Breast epithelium (tissue), 4 donors: ENCODE data around the gene SNRNP200. TPM values are rescaled to one million over a fixed set of nuclear protein-coding genes. Genes with fewer than 3 reads are reported as not detected.
A peak's percentile ranks its signal among the peaks of the same experiment; 100 is the strongest.

Source experiments
- DNase-seq, 2 donors: peaks; one replicate each; pipeline ENCODE4 v3.0.0-alpha.2; 2019; ENCODE audit warnings: low spot score in 2 of 2
- H3K27ac ChIP-seq, 2 donors: fragments of 200-600 bp; sonication (generic) in 1 of 2; one replicate each; pipeline ENCODE4 v1.5.1; 2016 to 2019; ENCODE audit warnings: mild to moderate bottlenecking in 1 of 2
- H3K27me3 ChIP-seq, 2 donors: fragments of 200-600 bp; sonication (generic) in 1 of 2; one replicate each; pipeline versions ENCODE4 v1.5.1 to v1.6.0; 2017 to 2019; ENCODE audit warnings: control low read depth in 1 of 2, mild to moderate bottlenecking in 1 of 2
- H3K36me3 ChIP-seq: fragments of 200-600 bp; one replicate; pipeline ENCODE4 v1.5.1; 2019
- H3K4me1 ChIP-seq, 2 donors: fragments of 200-600 bp; sonication (generic); one replicate each; pipeline ENCODE4 v1.5.1; 2016 to 2019; ENCODE audit warnings: control low read depth in 1 of 2
- H3K4me3 ChIP-seq, 3 donors: fragments of 200-600 bp; sonication (generic); 1 replicate in 2 of 3; 2 replicates in 1 of 3; pipeline ENCODE4 v1.5.1; 2016 to 2019; ENCODE audit warnings: mild to moderate bottlenecking in 3 of 3, moderate library complexity in 2 of 3
- H3K9me3 ChIP-seq, 2 donors: fragments of 200-600 bp; sonication (generic) in 1 of 2; one replicate each; pipeline ENCODE4 v1.5.1; 2016 to 2019; ENCODE audit warnings: control low read depth in 1 of 2
- POLR2A ChIP-seq: fragments of 450-650 bp; IDR thresholded peaks from one replicate; pipeline ENCODE4 v1.6.1; 2016; ENCODE audit warnings: antibody characterized with exemption, mild to moderate bottlenecking, moderate library complexity
- POLR2AphosphoS5 ChIP-seq, 3 donors: sonication (generic); formaldehyde crosslinking; IDR thresholded peaks; one replicate each; pipeline ENCODE4 v1.6.1; 2017; ENCODE audit warnings: antibody characterized with exemption in 3 of 3
- intact Hi-C: fragments of 100-400 bp; cut with DNase I; formaldehyde crosslinking; loops from one replicate; pipeline ENCODE4 v1.15.1; 2023; ENCODE audit warnings: low total_unique reads
- total RNA-seq, 3 donors: library from RNA; depleted of rRNA; stranded (reverse); fragments of >200 nt; gene quantifications; one replicate each; pipeline ENCODE4 v1.1.0, GENCODE V29; 2016
- TF ChIP-seq, protein P1 (sequence below), 3 donors: fragments of 450-650 bp; IDR thresholded peaks; one replicate each; pipeline ENCODE4 v1.5.1; 2016 to 2017; ENCODE audit warnings: antibody characterized with exemption in 3 of 3, mild to moderate bottlenecking in 3 of 3, moderate library complexity in 3 of 3

SNRNP200 gene
- total RNA-seq, 3 donors from 2014 or later, result 99.4 to 111 (median 109) TPM

DNA sequence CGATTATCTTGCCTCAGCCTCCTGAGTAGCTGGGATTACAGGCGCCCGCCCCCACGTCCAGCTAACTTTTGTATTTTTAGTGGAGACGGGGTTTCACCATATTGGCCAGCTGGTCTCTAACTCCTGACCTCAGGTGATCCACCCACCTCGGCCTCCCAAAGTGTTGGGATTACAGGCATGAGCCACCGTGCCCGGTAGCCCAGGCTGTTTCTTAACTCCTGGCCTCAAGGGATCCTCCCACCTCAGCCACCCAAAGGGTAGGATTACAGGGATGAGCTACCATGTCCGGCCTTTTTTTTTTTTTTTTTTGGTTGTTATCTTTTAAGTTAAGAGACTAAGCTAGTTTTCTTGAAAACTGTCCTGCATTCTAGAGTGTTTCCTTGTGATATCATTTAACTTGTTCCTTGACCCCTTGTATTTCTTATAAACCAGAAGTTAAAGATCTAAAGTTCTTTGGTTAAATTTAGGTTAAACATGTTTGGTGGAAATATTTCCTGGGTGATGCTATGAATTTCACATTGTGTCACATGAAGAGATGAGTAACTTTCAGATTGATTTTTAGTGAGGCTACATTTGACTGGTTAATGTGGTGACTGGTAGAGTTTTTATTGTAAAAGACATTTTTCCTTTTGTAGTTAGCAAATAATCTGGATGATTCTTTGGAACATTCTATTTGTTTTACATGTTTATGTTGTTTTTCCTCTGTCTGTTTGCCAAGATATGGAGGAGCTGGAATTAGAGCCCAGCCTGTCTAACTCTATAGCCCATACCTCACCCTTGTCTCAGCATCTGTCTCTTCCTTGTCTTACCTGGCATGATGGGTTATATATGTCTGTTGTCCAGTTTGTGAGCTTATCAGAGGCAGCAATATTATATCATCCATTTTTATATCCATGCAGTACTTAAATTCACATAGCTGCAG is 35.4 kb upstream of the SNRNP200 start:
- Histone ChIP-seq H3K4me1 (no peaks in the 10 kb centered on the region), H3K36me3 (no peaks in the 10 kb centered on the region), H3K27ac (no peak overlapping the region), H3K4me3 (no peak overlapping the region), H3K27me3 (no peaks in the 10 kb centered on the region), H3K9me3 (no peaks in the 10 kb centered on the region)
- intact Hi-C loops, result no loop called here
- no peak for DNase-seq
- no peak for TF ChIP-seq POLR2AphosphoS5 (IDR thresholded peaks at IDR 0.05)

DNA sequence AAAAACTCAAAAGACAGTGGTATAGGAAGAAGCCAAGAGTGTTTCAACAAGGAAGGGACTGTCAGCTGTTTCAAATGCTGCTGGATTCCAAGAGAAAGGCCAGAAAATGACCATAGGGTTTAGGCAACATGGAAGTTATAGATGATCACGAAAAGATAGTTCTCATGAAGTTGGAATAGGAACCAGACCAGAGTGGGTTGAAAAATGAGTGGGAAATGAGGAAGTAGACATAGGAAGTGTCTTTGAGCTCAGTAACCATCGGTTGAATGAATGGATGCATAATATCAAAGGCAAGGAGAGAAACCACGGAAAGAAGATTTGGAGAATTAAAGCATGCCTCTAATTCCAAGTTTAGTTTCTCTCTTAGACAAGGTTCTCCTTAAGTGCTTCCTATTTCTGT is 31.5 kb upstream of the SNRNP200 start:
- no peak overlapping the region for H3K4me3 ChIP-seq
- DNase-seq, result no peak
- no peaks in the 10 kb centered on the region for H3K9me3 ChIP-seq
- intact Hi-C loops, result no loop called here
- no peak overlapping the region for H3K27ac ChIP-seq
- no peak for TF ChIP-seq POLR2AphosphoS5 (IDR thresholded peaks at IDR 0.05)
- TF ChIP-seq, protein P1, sequence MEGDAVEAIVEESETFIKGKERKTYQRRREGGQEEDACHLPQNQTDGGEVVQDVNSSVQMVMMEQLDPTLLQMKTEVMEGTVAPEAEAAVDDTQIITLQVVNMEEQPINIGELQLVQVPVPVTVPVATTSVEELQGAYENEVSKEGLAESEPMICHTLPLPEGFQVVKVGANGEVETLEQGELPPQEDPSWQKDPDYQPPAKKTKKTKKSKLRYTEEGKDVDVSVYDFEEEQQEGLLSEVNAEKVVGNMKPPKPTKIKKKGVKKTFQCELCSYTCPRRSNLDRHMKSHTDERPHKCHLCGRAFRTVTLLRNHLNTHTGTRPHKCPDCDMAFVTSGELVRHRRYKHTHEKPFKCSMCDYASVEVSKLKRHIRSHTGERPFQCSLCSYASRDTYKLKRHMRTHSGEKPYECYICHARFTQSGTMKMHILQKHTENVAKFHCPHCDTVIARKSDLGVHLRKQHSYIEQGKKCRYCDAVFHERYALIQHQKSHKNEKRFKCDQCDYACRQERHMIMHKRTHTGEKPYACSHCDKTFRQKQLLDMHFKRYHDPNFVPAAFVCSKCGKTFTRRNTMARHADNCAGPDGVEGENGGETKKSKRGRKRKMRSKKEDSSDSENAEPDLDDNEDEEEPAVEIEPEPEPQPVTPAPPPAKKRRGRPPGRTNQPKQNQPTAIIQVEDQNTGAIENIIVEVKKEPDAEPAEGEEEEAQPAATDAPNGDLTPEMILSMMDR (IDR thresholded peaks at IDR 0.05), result no peak
- TF ChIP-seq POLR2A, result no peak
- no peaks in the 10 kb centered on the region for H3K36me3 ChIP-seq
- H3K27me3 ChIP-seq, result no peaks in the 10 kb centered on the region
- H3K4me1 ChIP-seq, result no peaks in the 10 kb centered on the region

DNA sequence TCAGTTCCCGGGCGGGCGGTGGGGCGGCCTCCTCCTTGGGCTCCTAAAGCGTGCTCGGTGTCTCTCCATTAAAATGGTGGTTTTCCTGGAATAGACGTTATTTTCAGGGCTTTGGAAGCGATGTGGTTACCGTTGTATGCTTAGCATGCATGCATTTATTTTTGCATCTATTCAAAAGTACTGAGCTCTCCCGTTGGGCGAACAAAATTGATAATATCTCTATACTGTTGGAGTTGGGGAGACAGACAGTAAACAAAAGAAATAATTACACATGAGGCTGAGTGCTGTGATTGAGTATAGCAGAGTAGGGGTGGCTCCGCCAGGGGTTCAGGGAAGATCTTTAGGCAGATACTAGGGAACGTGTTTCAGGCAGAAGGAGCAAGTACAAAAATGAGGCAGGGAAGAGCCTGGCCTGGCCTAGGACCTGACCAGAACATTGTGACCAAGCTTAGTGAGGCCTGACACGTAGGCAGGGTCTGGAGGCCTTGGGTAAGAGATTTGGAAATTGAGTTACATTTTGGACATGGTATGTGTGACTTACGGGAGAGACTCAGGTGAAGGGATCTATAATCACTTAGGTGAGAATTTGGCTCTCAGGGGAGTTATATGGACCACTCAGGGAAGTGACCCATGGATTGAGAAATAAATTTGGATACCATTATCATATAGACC is 30.9 kb upstream of the SNRNP200 start:
- Histone ChIP-seq H3K27me3 (no peaks in the 10 kb centered on the region), H3K36me3 (no peaks in the 10 kb centered on the region), H3K4me1 (no peaks in the 10 kb centered on the region), H3K27ac (peak overlapping the region; percentile 88 to 94), H3K9me3 (no peaks in the 10 kb centered on the region), H3K4me3 (peak overlapping the region; percentile 65 to 79 (median 76))
- no peak for DNase-seq
- TF ChIP-seq, protein P1 (IDR thresholded peaks at IDR 0.05), result no peak
- TF ChIP-seq POLR2A (no peak), POLR2AphosphoS5 (IDR thresholded peaks at IDR 0.05) (no peak)
- intact Hi-C loops, result no loop called here

DNA sequence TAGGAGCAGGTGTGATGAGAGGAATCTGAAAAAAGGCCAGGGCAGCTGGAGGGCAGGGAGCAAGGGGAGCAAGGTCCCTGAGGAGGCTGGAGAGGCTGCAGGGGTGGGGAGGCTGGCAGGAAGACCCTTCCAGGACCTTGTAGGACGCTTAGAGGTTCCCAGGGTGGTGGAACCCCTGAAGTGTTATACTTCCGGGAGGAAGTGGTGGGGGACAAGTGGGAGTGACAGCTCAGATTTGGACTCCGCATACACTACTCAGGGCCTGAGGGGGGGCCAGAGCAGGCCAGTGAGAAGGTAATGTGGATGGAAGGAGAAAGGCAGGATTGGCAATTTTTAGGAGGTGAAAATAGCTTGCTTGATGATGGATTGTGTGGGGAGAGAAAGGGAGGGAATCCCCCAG is 28.4 kb upstream of the SNRNP200 start:
- Histone ChIP-seq H3K36me3 (no peaks in the 10 kb centered on the region), H3K9me3 (no peaks in the 10 kb centered on the region), H3K4me1 (peaks cover 0 to 3% of the 10 kb centered on the region in 2 donors), H3K27ac (peak overlapping the region in 1 of 2 donors; percentile 23), H3K27me3 (no peaks in the 10 kb centered on the region), H3K4me3 (no peak overlapping the region)
- DNase-seq, result no peak
- no peak for TF ChIP-seq POLR2A
- TF ChIP-seq POLR2AphosphoS5 (IDR thresholded peaks at IDR 0.05), result no peak
- TF ChIP-seq, protein P1 (IDR thresholded peaks at IDR 0.05), result no peak
- intact Hi-C loops, result no loop called here

DNA sequence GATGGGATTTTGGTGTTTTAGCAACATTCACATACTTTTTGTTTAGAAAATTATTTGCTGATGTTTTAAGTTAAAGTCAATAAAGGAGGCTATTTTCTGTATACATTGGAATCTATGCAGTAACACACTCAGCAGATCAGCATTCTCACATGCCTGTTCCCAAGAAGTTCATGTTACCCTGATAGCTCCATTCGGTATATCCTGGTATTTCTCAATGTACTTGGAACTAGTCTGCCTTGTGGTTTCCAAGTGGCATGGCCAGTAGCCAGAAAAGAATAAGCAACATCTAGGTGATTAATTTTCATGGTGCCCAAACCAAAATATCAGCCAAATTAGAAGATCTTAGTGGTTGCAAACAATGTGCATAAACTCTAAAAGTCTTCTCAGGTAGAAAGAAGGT is 25.1 kb upstream of the SNRNP200 start:
- TF ChIP-seq POLR2AphosphoS5 (IDR thresholded peaks at IDR 0.05), result peak in 1 of 3 donors; percentile 25
- TF ChIP-seq, protein P1 (IDR thresholded peaks at IDR 0.05), result no peak
- Histone ChIP-seq H3K27ac (peak overlapping the region in 1 of 2 donors; percentile 58), H3K9me3 (no peaks in the 10 kb centered on the region), H3K27me3 (no peaks in the 10 kb centered on the region), H3K4me1 (peaks cover 0 to 3% of the 10 kb centered on the region in 2 donors), H3K36me3 (no peaks in the 10 kb centered on the region), H3K4me3 (no peak overlapping the region)
- peak in 1 of 2 donors; percentile 66 for DNase-seq
- intact Hi-C loops, result no loop called here
